GM21367 (cell line): ENCODE data around the gene MYO9B.
"Not testable (repeated sequence)": the region's sequence is repeated elsewhere in the genome, so short reads cannot be mapped to it uniquely, and the experiment has no call there.

Experiments used
- ATAC-seq: cut with Tn5 transposase; IDR thresholded peaks from one replicate; pipeline ENCODE4 v1.9.1; 2021; ENCODE audit not compliant: unreplicated experiment

Gene MYO9B

GRCh38 chr19:17113127-17113785, 37.7 kb downstream of the MYO9B start:
- no peak for ATAC-seq

GRCh38 chr19:17114414-17114831, 38.8 kb downstream of the MYO9B start:
- no peak for ATAC-seq

- ATAC-seq: no peak
Measured at GRCh38 chr19:17116996-17117702, 41.6 kb downstream of the MYO9B start.

GRCh38 chr19:17118957-17119356, 43.4 kb downstream of the MYO9B start:
- ATAC-seq: no peak

- ATAC-seq: no peak
Measured at GRCh38 chr19:17121736-17122293, 46.2 kb downstream of the MYO9B start.

GRCh38 chr19:17123041-17123440, 47.5 kb downstream of the MYO9B start:
- no peak for ATAC-seq

GRCh38 chr19:17124025-17124424, 48.4 kb downstream of the MYO9B start:
- no peak for ATAC-seq

- peak; percentile 44 for ATAC-seq
Measured at GRCh38 chr19:17125062-17125727, 49.6 kb downstream of the MYO9B start.

GRCh38 chr19:17125728-17126677, 50.4 kb downstream of the MYO9B start:
- peak; percentile 51 for ATAC-seq

- ATAC-seq: no peak
Measured at GRCh38 chr19:17127671-17128070, 52.1 kb downstream of the MYO9B start.

- no peak for ATAC-seq
Measured at GRCh38 chr19:17128403-17128802, 52.8 kb downstream of the MYO9B start.

GRCh38 chr19:17128820-17129219, 53.2 kb downstream of the MYO9B start:
- ATAC-seq: no peak

GRCh38 chr19:17129377-17129776, 53.8 kb downstream of the MYO9B start:
- ATAC-seq: no peak

- ATAC-seq: peak; percentile 49
Measured at GRCh38 chr19:17135001-17135853, 59.6 kb downstream of the MYO9B start.

- ATAC-seq: no peak
Measured at GRCh38 chr19:17136021-17136420, 60.4 kb downstream of the MYO9B start.

- no peak for ATAC-seq
Measured at GRCh38 chr19:17136617-17137016, 61.0 kb downstream of the MYO9B start.

GRCh38 chr19:17137417-17137816, 61.8 kb downstream of the MYO9B start:
- ATAC-seq: no peak

GRCh38 chr19:17138052-17138846, 62.7 kb downstream of the MYO9B start:
- not testable (repeated sequence) for ATAC-seq
